MG63 (cell line): Measurements from ENCODE around the gene PRKCH. TPM values are rescaled to one million over a fixed set of nuclear protein-coding genes. Genes with fewer than 3 reads are reported as not detected.
A peak's percentile ranks its signal among the peaks of the same experiment; 100 is the strongest.
"Not testable (repeated sequence)": the region's sequence is repeated elsewhere in the genome, so short reads cannot be mapped to it uniquely, and the experiment has no call there.

Experiments used
- DNase-seq: peaks from one replicate; pipeline ENCODE4 v3.0.0-alpha.2; 2020
- H3K27me3 ChIP-seq: fragments of 250-450 bp; sonication (Bioruptor Pico); 2 replicates; pipeline ENCODE4 v1.5.1; 2020; ENCODE audit warnings: mild to moderate bottlenecking, moderate library complexity
- H3K36me3 ChIP-seq: fragments of 250-450 bp; sonication (Bioruptor Pico); 2 replicates; pipeline ENCODE4 v1.5.1; 2020; ENCODE audit warnings: mild to moderate bottlenecking, moderate library complexity
- H3K4me3 ChIP-seq: fragments of 250-450 bp; sonication (Bioruptor Pico); 2 replicates; pipeline ENCODE4 v1.5.1; 2020; ENCODE audit warnings: mild to moderate bottlenecking, moderate library complexity
- H3K9me3 ChIP-seq: fragments of 250-450 bp; sonication (Bioruptor Pico); 2 replicates; pipeline ENCODE4 v1.5.1; 2020; ENCODE audit warnings: mild to moderate bottlenecking, moderate library complexity
- total RNA-seq: library from RNA; depleted of rRNA; stranded (reverse); fragments of >200 nt; shearing (Covaris generic); gene quantifications from 2 replicates; pipeline ENCODE4 v1.2.3, GENCODE V29; 2014; ENCODE audit warnings: low replicate concordance

The PRKCH gene
- total RNA-seq, 1 experiment from 2014 or later: 6.0 TPM

GRCh38 chr14:61388976-61389576 lies 67.7 kb downstream of the PRKCH start:
- H3K36me3 ChIP-seq: no peaks in the 10 kb centered on the region
- H3K9me3 ChIP-seq: no peaks in the 10 kb centered on the region
- DNase-seq: peak; percentile 83
- no peak overlapping the region for H3K4me3 ChIP-seq
- no peaks in the 10 kb centered on the region for H3K27me3 ChIP-seq

GRCh38 chr14:61391119-61391518 lies 69.7 kb downstream of the PRKCH start:
- Histone ChIP-seq H3K9me3 (no peaks in the 10 kb centered on the region), H3K36me3 (no peaks in the 10 kb centered on the region), H3K27me3 (no peaks in the 10 kb centered on the region), H3K4me3 (no peak overlapping the region)
- DNase-seq: no peak

GRCh38 chr14:61392297-61392696 lies 70.9 kb downstream of the PRKCH start:
- Histone ChIP-seq H3K27me3 (no peaks in the 10 kb centered on the region), H3K36me3 (no peaks in the 10 kb centered on the region), H3K9me3 (no peaks in the 10 kb centered on the region), H3K4me3 (no peak overlapping the region)
- no peak for DNase-seq

GRCh38 chr14:61394542-61394941 lies 73.2 kb downstream of the PRKCH start:
- no peak overlapping the region for H3K4me3 ChIP-seq
- no peaks in the 10 kb centered on the region for H3K36me3 ChIP-seq
- H3K27me3 ChIP-seq: no peaks in the 10 kb centered on the region
- DNase-seq: no peak
- H3K9me3 ChIP-seq: no peaks in the 10 kb centered on the region

- Histone ChIP-seq H3K9me3 (no peaks in the 10 kb centered on the region), H3K4me3 (no peak overlapping the region), H3K36me3 (no peaks in the 10 kb centered on the region), H3K27me3 (no peaks in the 10 kb centered on the region)
- no peak for DNase-seq
Measured at GRCh38 chr14:61395115-61395725, 73.8 kb downstream of the PRKCH start.

- Histone ChIP-seq H3K36me3 (no peaks in the 10 kb centered on the region), H3K9me3 (no peaks in the 10 kb centered on the region), H3K27me3 (no peaks in the 10 kb centered on the region), H3K4me3 (no peak overlapping the region)
- DNase-seq: no peak
Measured at GRCh38 chr14:61396279-61396678, 74.9 kb downstream of the PRKCH start.

GRCh38 chr14:61396694-61397093 lies 75.3 kb downstream of the PRKCH start:
- no peaks in the 10 kb centered on the region for H3K9me3 ChIP-seq
- no peak for DNase-seq
- no peaks in the 10 kb centered on the region for H3K36me3 ChIP-seq
- no peaks in the 10 kb centered on the region for H3K27me3 ChIP-seq
- H3K4me3 ChIP-seq: no peak overlapping the region

- no peak for DNase-seq
- no peaks in the 10 kb centered on the region for H3K9me3 ChIP-seq
- H3K27me3 ChIP-seq: no peaks in the 10 kb centered on the region
- H3K4me3 ChIP-seq: no peak overlapping the region
- no peaks in the 10 kb centered on the region for H3K36me3 ChIP-seq
Measured at GRCh38 chr14:61397615-61398014, 76.2 kb downstream of the PRKCH start.

- H3K9me3 ChIP-seq: no peaks in the 10 kb centered on the region
- H3K27me3 ChIP-seq: no peaks in the 10 kb centered on the region
- H3K36me3 ChIP-seq: no peaks in the 10 kb centered on the region
- no peak for DNase-seq
- no peak overlapping the region for H3K4me3 ChIP-seq
Measured at GRCh38 chr14:61398221-61398620, 76.8 kb downstream of the PRKCH start.

- Histone ChIP-seq H3K27me3 (no peaks in the 10 kb centered on the region), H3K9me3 (no peaks in the 10 kb centered on the region), H3K36me3 (no peaks in the 10 kb centered on the region), H3K4me3 (no peak overlapping the region)
- DNase-seq: no peak
Measured at GRCh38 chr14:61399365-61399764, 78.0 kb downstream of the PRKCH start.

- Histone ChIP-seq H3K27me3 (no peaks in the 10 kb centered on the region), H3K9me3 (no peaks in the 10 kb centered on the region), H3K4me3 (no peak overlapping the region), H3K36me3 (no peaks in the 10 kb centered on the region)
- DNase-seq: no peak
Measured at GRCh38 chr14:61401461-61401860, 80.1 kb downstream of the PRKCH start.

- Histone ChIP-seq H3K36me3 (no peaks in the 10 kb centered on the region), H3K27me3 (no peaks in the 10 kb centered on the region), H3K4me3 (no peak overlapping the region), H3K9me3 (no peaks in the 10 kb centered on the region)
- DNase-seq: no peak
Measured at GRCh38 chr14:61403411-61403810, 82.0 kb downstream of the PRKCH start.

- Histone ChIP-seq H3K4me3 (no peak overlapping the region), H3K36me3 (no peaks in the 10 kb centered on the region), H3K27me3 (no peaks in the 10 kb centered on the region), H3K9me3 (no peaks in the 10 kb centered on the region)
- no peak for DNase-seq
Measured at GRCh38 chr14:61404637-61405036, 83.3 kb downstream of the PRKCH start.

GRCh38 chr14:61406198-61406597 lies 84.8 kb downstream of the PRKCH start:
- H3K4me3 ChIP-seq: no peak overlapping the region
- H3K27me3 ChIP-seq: no peaks in the 10 kb centered on the region
- no peaks in the 10 kb centered on the region for H3K9me3 ChIP-seq
- H3K36me3 ChIP-seq: no peaks in the 10 kb centered on the region
- DNase-seq: no peak

- Histone ChIP-seq H3K27me3 (no peaks in the 10 kb centered on the region), H3K4me3 (no peak overlapping the region), H3K36me3 (no peaks in the 10 kb centered on the region), H3K9me3 (no peaks in the 10 kb centered on the region)
- no peak for DNase-seq
Measured at GRCh38 chr14:61406675-61407074, 85.3 kb downstream of the PRKCH start.

GRCh38 chr14:61408498-61408897 lies 87.1 kb downstream of the PRKCH start:
- Histone ChIP-seq H3K9me3 (no peaks in the 10 kb centered on the region), H3K4me3 (no peak overlapping the region), H3K36me3 (no peaks in the 10 kb centered on the region), H3K27me3 (no peaks in the 10 kb centered on the region)
- DNase-seq: no peak

GRCh38 chr14:61409782-61410181 lies 88.4 kb downstream of the PRKCH start:
- no peaks in the 10 kb centered on the region for H3K9me3 ChIP-seq
- DNase-seq: no peak
- H3K27me3 ChIP-seq: no peaks in the 10 kb centered on the region
- no peaks in the 10 kb centered on the region for H3K36me3 ChIP-seq
- no peak overlapping the region for H3K4me3 ChIP-seq

- DNase-seq, H3K27me3 ChIP-seq, H3K36me3 ChIP-seq, H3K4me3 ChIP-seq, H3K9me3 ChIP-seq: not testable (repeated sequence)
Measured at GRCh38 chr14:61415934-61416333, 94.6 kb downstream of the PRKCH start.
